Left lung (tissue), 10 donors: ENCODE results near the gene LBR. TPM values are rescaled to one million over a fixed set of nuclear protein-coding genes. Genes with fewer than 3 reads are reported as not detected.

Experiments
- ATAC-seq: fragments of 200-7000 bp; cut with Tn5 transposase; one replicate; pipeline ENCODE4 v1.9.1; 2020; ENCODE audit warnings: moderate library complexity
- DNase-seq, 4 donors: peaks; one replicate each; pipeline ENCODE4 v3.0.0-alpha.2; 2013 to 2020
- H3K27ac ChIP-seq, 2 donors: fragments of 200-600 bp; sonication (generic) in 1 of 2; one replicate each; pipeline versions ENCODE4 v1.5.0 to v1.8.0; 2020 to 2021
- H3K27me3 ChIP-seq, 2 donors: fragments of 200-600 bp; sonication (generic) in 1 of 2; one replicate each; pipeline versions ENCODE4 v1.5.0 to v1.8.0; 2020 to 2021
- H3K36me3 ChIP-seq, 2 donors: fragments of 200-600 bp; sonication (generic) in 1 of 2; one replicate each; pipeline versions ENCODE4 v1.5.0 to v1.8.0; 2020 to 2021
- H3K4me1 ChIP-seq, 2 donors: fragments of 200-600 bp; one replicate each; pipeline ENCODE4 v1.8.0; 2021
- H3K4me3 ChIP-seq, 2 donors: fragments of 200-600 bp; sonication (generic) in 1 of 2; one replicate each; pipeline versions ENCODE4 v1.5.0 to v1.8.0; 2020 to 2021; ENCODE audit warnings: mild to moderate bottlenecking in 1 of 2
- H3K9me3 ChIP-seq, 2 donors: fragments of 200-600 bp; sonication (generic) in 1 of 2; one replicate each; pipeline versions ENCODE4 v1.5.0 to v1.8.0; 2020 to 2021
- intact Hi-C, 2 donors: fragments of 100-400 bp; cut with DNase I; formaldehyde crosslinking; loops; one replicate each; pipeline versions ENCODE4 v1.11.2 to v1.14.2; 2022
- polyA plus RNA-seq, 6 donors: library from polyadenylated mRNA; unstranded; fragments of 120-200 nt; gene quantifications; one replicate each; pipeline ENCODE4 v1.2.1, GENCODE V29; 2013; ENCODE audit not compliant: insufficient read length in 6 of 6
- total RNA-seq, 2 donors: library from RNA; stranded (reverse); fragmentation: NEBNext Ultra II Directional; extraction: Animal tissue kit (Norgen Biotek cat#: 25700); gene quantifications; one replicate each; pipeline ENCODE4 v1.2.1, GENCODE V29; 2021
- TF ChIP-seq, protein P1 (sequence below), 2 donors: fragments of 200-600 bp; sonication (generic) in 1 of 2; IDR thresholded peaks; one replicate each; pipeline versions ENCODE4 v1.5.0 to v1.8.0; 2021; ENCODE audit warnings: antibody characterized with exemption in 2 of 2
- donor health status: DM: no; HTN: yes; CAD: no.
- donor health status: DM: no; HTN: no; CAD: no.

Gene LBR
- total and polyA plus RNA-seq, 8 donors = 42.4 to 109 (median 89.5) TPM

DNA sequence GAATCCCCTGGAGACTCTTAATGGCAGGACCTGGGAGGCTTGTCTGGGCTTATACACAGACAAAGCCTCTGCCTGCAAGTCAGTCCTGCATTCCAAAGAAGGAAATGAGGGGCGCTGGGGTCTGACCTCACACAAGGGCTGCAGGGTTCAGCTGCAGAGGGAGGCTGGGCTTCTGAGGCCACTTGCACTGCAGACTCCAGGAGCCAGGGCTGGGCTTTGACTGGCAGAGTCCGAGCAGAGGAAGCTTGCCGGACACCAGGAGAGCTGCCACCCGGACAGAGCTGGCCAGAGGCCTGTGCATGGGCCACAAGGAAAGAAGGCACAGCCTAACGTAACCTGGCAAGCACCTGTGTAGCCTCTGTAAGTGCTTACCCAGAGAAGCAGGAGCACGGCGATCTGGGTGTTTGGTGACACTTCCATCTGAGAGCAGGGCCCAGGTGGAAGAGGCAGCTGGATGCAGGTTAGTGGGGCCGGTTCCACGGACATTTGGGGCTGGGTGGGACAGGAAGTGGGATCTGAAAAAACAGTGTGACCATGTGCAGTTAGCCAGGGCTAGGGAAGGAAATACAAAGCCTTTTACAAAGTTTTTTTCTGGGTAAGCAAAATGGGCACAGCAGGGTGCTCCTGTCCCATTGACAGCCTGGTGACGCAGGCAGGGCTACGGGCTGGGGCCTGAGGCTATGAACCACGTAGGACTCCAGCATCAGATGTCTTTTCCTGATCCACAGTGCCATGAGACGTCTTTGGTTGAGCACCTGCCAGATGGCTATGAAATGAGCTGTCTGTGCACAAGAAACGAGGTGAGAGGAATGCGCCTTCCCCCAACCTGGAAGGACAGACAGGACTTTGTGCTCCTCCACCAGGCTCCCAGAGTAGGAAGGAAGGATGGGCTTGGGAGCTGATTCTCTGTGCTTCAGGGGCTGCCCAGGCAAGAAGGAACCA, 37.3 kb upstream of the LBR start:
- Histone ChIP-seq H3K4me1 (peaks cover 6 to 44% of the 10 kb centered on the region in 2 donors), H3K27ac (no peak overlapping the region), H3K27me3 (no peaks in the 10 kb centered on the region), H3K4me3 (no peak overlapping the region), H3K36me3 (no peaks in the 10 kb centered on the region), H3K9me3 (no peaks in the 10 kb centered on the region)
- intact Hi-C loops = no loop called here
- TF ChIP-seq, protein P1, sequence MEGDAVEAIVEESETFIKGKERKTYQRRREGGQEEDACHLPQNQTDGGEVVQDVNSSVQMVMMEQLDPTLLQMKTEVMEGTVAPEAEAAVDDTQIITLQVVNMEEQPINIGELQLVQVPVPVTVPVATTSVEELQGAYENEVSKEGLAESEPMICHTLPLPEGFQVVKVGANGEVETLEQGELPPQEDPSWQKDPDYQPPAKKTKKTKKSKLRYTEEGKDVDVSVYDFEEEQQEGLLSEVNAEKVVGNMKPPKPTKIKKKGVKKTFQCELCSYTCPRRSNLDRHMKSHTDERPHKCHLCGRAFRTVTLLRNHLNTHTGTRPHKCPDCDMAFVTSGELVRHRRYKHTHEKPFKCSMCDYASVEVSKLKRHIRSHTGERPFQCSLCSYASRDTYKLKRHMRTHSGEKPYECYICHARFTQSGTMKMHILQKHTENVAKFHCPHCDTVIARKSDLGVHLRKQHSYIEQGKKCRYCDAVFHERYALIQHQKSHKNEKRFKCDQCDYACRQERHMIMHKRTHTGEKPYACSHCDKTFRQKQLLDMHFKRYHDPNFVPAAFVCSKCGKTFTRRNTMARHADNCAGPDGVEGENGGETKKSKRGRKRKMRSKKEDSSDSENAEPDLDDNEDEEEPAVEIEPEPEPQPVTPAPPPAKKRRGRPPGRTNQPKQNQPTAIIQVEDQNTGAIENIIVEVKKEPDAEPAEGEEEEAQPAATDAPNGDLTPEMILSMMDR (IDR thresholded peaks at IDR 0.05) = no peak
- no peak for DNase-seq
- ATAC-seq = no peak

- DNase-seq = no peak
- H3K36me3 ChIP-seq = no peaks in the 10 kb centered on the region
- TF ChIP-seq, protein P1 (IDR thresholded peaks at IDR 0.05) = no peak
- H3K4me3 ChIP-seq = no peak overlapping the region
- H3K9me3 ChIP-seq = no peaks in the 10 kb centered on the region
- no peak for ATAC-seq
- H3K27me3 ChIP-seq = no peaks in the 10 kb centered on the region
- no peak overlapping the region for H3K27ac ChIP-seq
- H3K4me1 ChIP-seq = peaks cover 3 to 42% of the 10 kb centered on the region in 2 donors
- intact Hi-C loops = no loop called here
Observed at GRCh38 chr1:225462714-225463574, 35.1 kb upstream of the LBR start.

DNA sequence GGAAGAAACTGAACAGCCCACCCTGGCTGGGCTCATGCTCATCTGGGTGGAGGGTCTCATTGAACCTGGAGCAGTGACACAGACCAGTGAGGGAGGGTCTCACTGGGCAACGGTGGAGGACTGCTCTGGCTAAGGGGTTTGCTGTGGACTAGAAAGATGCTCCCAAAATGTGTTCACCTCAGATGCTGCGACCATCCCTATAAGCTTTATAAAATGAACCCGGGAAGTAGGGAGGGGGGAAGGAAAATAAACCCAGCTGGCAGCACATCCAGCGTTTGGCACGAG, 34.5 kb upstream of the LBR start:
- Histone ChIP-seq H3K9me3 (no peaks in the 10 kb centered on the region), H3K4me1 (peaks cover 0 to 39% of the 10 kb centered on the region in 2 donors), H3K27ac (no peak overlapping the region), H3K27me3 (no peaks in the 10 kb centered on the region), H3K4me3 (no peak overlapping the region), H3K36me3 (no peaks in the 10 kb centered on the region)
- TF ChIP-seq, protein P1 (IDR thresholded peaks at IDR 0.05) = no peak
- ATAC-seq (no peak), DNase-seq (no peak)
- intact Hi-C loops = no loop called here

- peaks cover 0 to 35% of the 10 kb centered on the region in 2 donors for H3K4me1 ChIP-seq
- no peak overlapping the region for H3K27ac ChIP-seq
- intact Hi-C loops = no loop called here
- no peak overlapping the region for H3K4me3 ChIP-seq
- TF ChIP-seq, protein P1 (IDR thresholded peaks at IDR 0.05) = no peak
- H3K9me3 ChIP-seq = no peaks in the 10 kb centered on the region
- ATAC-seq (no peak), DNase-seq (no peak)
- no peaks in the 10 kb centered on the region for H3K27me3 ChIP-seq
- no peaks in the 10 kb centered on the region for H3K36me3 ChIP-seq
Observed at GRCh38 chr1:225461533-225462428, 33.9 kb upstream of the LBR start.
